GM13976 (cell line): Measurements from ENCODE around the gene FLT1.

Source experiments
- DNase-seq: peaks from one replicate; pipeline ENCODE4 v3.0.0; 2012; ENCODE audit warnings: low spot score
- in situ Hi-C: fragments of 300-500 bp; cut with MboI; formaldehyde crosslinking; loops from one replicate; pipeline ENCODE4 v1.12.0; 2022; ENCODE audit warnings: low sequenced_read_pairs, mixed read lengths, inconsistent platforms; ENCODE audit not compliant: unreplicated experiment
- TF ChIP-seq, protein P1 (sequence below): IDR thresholded peaks from 2 replicates; pipeline ENCODE4 v1.5.1; 2012; ENCODE audit warnings: borderline replicate concordance, mild to moderate bottlenecking; ENCODE audit not compliant: insufficient read depth; ENCODE audit errors: extremely low read depth, missing control alignments, control extremely low read depth

The FLT1 gene

DNA sequence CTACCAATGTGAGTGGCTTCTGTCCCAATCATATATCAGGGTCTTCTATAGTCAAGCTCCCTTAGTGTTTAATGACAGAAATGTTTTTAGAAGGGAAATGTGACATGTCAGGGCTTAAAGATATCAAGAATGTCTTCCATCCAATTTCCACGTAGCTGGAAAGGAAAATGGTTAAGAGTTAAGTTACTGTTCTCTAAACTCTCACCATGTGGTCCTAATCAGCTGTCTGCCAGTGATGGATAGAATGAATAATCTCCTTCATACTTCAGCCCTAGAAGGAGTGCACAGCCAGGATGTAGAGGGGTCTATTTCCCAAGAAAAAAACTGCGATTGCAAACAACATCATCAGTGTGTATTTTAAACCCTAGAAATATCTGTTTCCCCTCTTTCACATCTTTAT, 36.3 kb downstream of the FLT1 start:
- in situ Hi-C loops: no loop called here
- TF ChIP-seq, protein P1, sequence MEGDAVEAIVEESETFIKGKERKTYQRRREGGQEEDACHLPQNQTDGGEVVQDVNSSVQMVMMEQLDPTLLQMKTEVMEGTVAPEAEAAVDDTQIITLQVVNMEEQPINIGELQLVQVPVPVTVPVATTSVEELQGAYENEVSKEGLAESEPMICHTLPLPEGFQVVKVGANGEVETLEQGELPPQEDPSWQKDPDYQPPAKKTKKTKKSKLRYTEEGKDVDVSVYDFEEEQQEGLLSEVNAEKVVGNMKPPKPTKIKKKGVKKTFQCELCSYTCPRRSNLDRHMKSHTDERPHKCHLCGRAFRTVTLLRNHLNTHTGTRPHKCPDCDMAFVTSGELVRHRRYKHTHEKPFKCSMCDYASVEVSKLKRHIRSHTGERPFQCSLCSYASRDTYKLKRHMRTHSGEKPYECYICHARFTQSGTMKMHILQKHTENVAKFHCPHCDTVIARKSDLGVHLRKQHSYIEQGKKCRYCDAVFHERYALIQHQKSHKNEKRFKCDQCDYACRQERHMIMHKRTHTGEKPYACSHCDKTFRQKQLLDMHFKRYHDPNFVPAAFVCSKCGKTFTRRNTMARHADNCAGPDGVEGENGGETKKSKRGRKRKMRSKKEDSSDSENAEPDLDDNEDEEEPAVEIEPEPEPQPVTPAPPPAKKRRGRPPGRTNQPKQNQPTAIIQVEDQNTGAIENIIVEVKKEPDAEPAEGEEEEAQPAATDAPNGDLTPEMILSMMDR: no peak
- no peak for DNase-seq

DNA sequence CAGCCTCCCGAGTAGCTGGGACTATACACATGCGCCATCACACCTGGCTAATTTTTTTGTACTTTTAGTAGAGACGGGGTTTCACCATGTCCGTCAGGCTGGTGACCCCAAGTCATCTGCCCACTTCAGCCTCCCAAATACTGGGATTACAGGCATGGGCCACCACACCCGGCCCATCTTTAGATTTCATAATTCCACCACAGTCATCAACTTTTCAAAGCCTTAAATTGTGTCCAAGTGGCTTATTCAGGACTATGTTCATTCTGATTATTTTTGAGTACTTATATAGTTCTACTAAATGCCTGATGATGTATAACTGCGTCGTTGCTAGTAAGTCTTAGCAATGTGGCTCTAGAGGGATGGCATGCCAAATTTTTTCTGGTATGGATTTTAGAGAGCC, 36.9 kb downstream of the FLT1 start:
- DNase-seq: no peak
- TF ChIP-seq, protein P1: no peak
- in situ Hi-C loops: no loop called here

DNA sequence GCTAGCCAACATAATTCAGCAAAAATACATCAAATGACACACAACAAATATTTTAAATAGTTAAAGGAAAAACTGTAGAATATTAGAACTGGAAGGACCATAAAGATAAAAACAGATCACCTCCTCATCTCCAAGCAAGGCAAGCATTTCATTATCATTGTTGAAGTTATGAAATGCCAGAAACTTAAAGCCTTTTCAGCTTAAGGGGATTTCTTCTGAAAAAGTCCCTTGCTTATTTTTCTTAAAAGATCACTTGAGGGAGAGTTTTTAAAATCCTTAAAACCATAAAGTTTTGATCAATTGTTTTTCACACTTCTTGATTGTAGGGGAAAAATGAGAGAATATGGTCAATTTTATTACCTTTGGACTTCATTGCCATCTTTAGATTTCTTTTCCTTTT, 37.4 kb downstream of the FLT1 start:
- in situ Hi-C loops: no loop called here
- no peak for DNase-seq
- TF ChIP-seq, protein P1: no peak

DNA sequence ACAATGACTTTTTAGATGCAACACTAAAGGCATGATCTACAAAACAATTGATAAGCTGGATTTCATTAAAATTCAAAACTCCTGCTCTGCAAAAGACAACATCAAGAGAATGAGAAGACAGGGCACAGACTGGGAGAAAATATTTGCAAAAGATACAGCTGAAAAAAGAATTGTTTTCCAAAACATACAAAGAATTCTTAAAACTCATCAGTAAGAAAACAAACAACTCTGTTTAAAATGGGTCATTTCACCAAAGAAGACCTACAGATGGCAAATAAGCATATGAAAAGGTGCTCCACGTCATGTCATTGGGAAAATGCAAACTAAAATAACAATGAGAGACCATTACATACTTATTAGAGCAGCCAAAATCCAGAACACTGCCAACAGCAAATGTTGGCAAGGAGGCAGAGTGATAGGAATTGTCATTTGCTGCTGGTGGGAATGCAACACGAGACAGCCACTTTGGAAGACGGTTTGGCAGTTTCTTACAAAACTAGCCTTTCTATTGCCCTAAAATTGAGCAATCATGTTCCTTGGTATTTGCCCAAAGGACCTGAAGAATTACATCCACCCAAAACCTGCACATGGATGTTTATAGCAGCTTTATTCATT, 39.2 kb downstream of the FLT1 start:
- no peak for DNase-seq
- in situ Hi-C loops: no loop called here
- TF ChIP-seq, protein P1: no peak

DNA sequence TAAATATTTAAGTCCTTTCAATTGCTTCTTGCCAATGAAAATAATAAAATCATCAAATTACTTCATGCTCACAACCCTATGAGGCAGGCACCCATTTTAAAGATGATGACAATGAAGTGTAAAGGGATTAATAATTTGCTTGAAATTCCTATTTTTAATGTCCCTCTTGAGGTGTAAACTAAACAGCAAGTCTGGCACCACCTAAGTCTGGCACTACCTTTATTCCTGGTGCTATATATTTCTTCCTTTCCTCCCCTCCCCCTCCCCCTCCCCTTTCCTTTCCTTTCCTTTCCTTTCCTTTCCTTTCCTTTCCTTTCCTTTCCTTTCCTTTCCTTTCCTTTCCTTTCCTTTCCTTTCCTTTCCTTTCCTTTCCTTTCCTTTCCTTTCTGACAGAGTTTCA, 42.2 kb downstream of the FLT1 start:
- in situ Hi-C loops: no loop called here
- no peak for DNase-seq
- TF ChIP-seq, protein P1: no peak

DNA sequence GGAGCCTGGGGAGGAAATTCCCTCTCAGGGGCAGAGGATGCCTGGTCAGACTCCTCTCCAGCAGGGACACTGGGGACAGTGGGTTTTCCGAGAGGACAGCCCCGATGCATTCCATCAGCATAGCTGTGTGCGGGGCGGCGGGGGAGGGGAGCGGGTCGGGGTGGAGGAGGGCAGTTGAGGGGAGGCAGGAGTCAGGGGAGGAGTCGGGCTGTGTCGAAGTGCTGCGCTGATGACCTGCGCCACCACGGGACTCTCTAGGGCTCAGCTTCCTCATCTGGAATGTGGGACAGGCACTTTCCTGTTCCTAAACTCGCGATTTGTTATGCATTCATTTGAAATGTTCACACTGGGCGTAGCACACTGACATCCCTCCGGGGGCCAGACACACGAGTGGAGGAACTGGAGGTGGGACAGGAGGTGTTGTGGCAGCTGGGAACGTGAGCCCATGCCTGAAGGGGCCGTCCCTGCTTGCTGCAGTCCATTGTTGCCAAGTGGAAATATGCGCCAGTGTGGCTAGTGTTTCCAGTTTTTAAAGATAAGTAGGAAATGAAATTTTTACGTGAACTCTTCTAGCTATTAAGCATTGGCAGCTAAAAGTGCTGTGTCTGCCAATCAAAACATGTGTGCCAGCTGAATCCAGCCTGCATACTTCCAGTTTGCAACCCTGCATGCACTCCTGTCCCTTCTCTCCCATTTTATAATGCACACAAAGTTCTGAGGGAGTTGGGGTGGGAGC, 43.3 kb downstream of the FLT1 start:
- TF ChIP-seq, protein P1: no peak
- in situ Hi-C loops: no loop called here
- DNase-seq: no peak
